Activated CD4-positive, alpha-beta T cell treated with anti-CD3 and anti-CD28 coated beads, Interleukin-2, amount 50 U/mL, for 48 hours (primary cell): ENCODE data around the gene SPACA5.
"Not testable (repeated sequence)": the region's sequence is repeated elsewhere in the genome, so short reads cannot be mapped to it uniquely, and the experiment has no call there.

Experiments used
- DNase-seq, 2 experiments: peaks; one replicate each; pipeline ENCODE4 v3.0.0-alpha.2; 2020

Gene SPACA5

GRCh38 chrX:48022100-48022499 lies 15.3 kb downstream of the SPACA5 start:
- DNase-seq = no peak

- DNase-seq = no peak
These were observed 15.9 kb downstream of the SPACA5 start for GRCh38 chrX:48022738-48023137.

GRCh38 chrX:48025561-48025960 lies 18.8 kb downstream of the SPACA5 start:
- DNase-seq = peak; percentile 20 to 39

- not testable (repeated sequence) for DNase-seq
These were observed 20.8 kb downstream of the SPACA5 start for GRCh38 chrX:48027545-48027944.

GRCh38 chrX:48028091-48028490 lies 21.3 kb downstream of the SPACA5 start:
- DNase-seq = no peak

GRCh38 chrX:48030237-48030636 lies 23.4 kb downstream of the SPACA5 start:
- DNase-seq = no peak

GRCh38 chrX:48030641-48031173 lies 23.9 kb downstream of the SPACA5 start:
- DNase-seq = not testable (repeated sequence)

- no peak for DNase-seq
These were observed 29.1 kb downstream of the SPACA5 start for GRCh38 chrX:48035891-48036290.

- DNase-seq = no peak
These were observed 36.3 kb downstream of the SPACA5 start for GRCh38 chrX:48043056-48043455.

- no peak for DNase-seq
These were observed 38.9 kb downstream of the SPACA5 start for GRCh38 chrX:48045410-48046311.

GRCh38 chrX:48046846-48047245 lies 40.1 kb downstream of the SPACA5 start:
- DNase-seq = no peak

- DNase-seq = no peak
These were observed 52.0 kb downstream of the SPACA5 start for GRCh38 chrX:48058621-48059295.

GRCh38 chrX:48059296-48059639 lies 52.5 kb downstream of the SPACA5 start:
- no peak for DNase-seq
